GM06990 (cell line): ENCODE data around the gene MED9.

Source experiments
- DNase-seq: peaks from one replicate; pipeline ENCODE4 v3.0.0-alpha.2; 2011; ENCODE audit not compliant: insufficient read length; ENCODE audit errors: extremely low read depth
- H3K27me3 ChIP-seq: replicated peaks from 2 replicates; pipeline ENCODE4 v1.6.0; 2011; ENCODE audit warnings: low read length; ENCODE audit not compliant: control insufficient read depth, insufficient read depth
- H3K36me3 ChIP-seq: 2 replicates; pipeline ENCODE4 v1.5.1; 2011; ENCODE audit warnings: low read length; ENCODE audit not compliant: control insufficient read depth, insufficient read depth
- H3K4me3 ChIP-seq: replicated peaks from 2 replicates; pipeline ENCODE4 v1.5.1; 2011; ENCODE audit warnings: low read depth, mild to moderate bottlenecking, control low read depth, low read length
- CTCF ChIP-seq: IDR thresholded peaks from 2 replicates; pipeline ENCODE4 v1.5.1; 2011; ENCODE audit warnings: low read length, control low read depth, mild to moderate bottlenecking, inconsistent platforms; ENCODE audit not compliant: insufficient read depth, poor library complexity, severe bottlenecking

MED9 gene

GRCh38 chr17:17506893-17507464 lies 30.2 kb downstream of the MED9 start:
- TF ChIP-seq CTCF = no peak
- no peaks in the 10 kb centered on the region for H3K36me3 ChIP-seq
- no peak for DNase-seq
- H3K4me3 ChIP-seq = no peak overlapping the region
- H3K27me3 ChIP-seq = no peaks in the 10 kb centered on the region

- Histone ChIP-seq H3K27me3 (no peaks in the 10 kb centered on the region), H3K4me3 (no peak overlapping the region), H3K36me3 (no peaks in the 10 kb centered on the region)
- no peak for TF ChIP-seq CTCF
- DNase-seq = no peak
These were observed 30.7 kb downstream of the MED9 start for GRCh38 chr17:17507465-17508011.

GRCh38 chr17:17508019-17508535 lies 31.3 kb downstream of the MED9 start:
- no peak for DNase-seq
- Histone ChIP-seq H3K36me3 (no peaks in the 10 kb centered on the region), H3K27me3 (no peaks in the 10 kb centered on the region), H3K4me3 (no peak overlapping the region)
- TF ChIP-seq CTCF = no peak

- H3K4me3 ChIP-seq = no peak overlapping the region
- TF ChIP-seq CTCF = peak; percentile 5
- no peaks in the 10 kb centered on the region for H3K36me3 ChIP-seq
- DNase-seq = no peak
- H3K27me3 ChIP-seq = no peaks in the 10 kb centered on the region
These were observed 32.1 kb downstream of the MED9 start for GRCh38 chr17:17508646-17509591.

- Histone ChIP-seq H3K4me3 (no peak overlapping the region), H3K27me3 (no peaks in the 10 kb centered on the region), H3K36me3 (no peaks in the 10 kb centered on the region)
- TF ChIP-seq CTCF = no peak
- DNase-seq = no peak
These were observed 33.0 kb downstream of the MED9 start for GRCh38 chr17:17509601-17510425.
